Panc1 (cell line): ENCODE measurements around the gene SCN10A. TPM values are rescaled to one million over a fixed set of nuclear protein-coding genes. Genes with fewer than 3 reads are reported as not detected.

Experiments
- ATAC-seq: fragments of 200-7000 bp; cut with Tn5 transposase; 2 replicates; pipeline ENCODE4 v1.9.1; 2020; ENCODE audit warnings: mild to moderate bottlenecking, moderate library complexity
- BruUV-seq: library from RNA; stranded (reverse); fragments of 400-500 nt; replicated peaks from 2 replicates; lab custom pipeline; 2021; lab: Mats Ljungman, UMichigan
- CTCF ChIA-PET: fragments of 300-600 bp; sonication (Branson Sonifier 250); formaldehyde crosslinking; loops from one replicate; lab custom pipeline; 2022; ENCODE audit warnings: antibody characterized with exemption; lab: Charles Lee
- POLR2A ChIA-PET: fragments of 300-600 bp; sonication (Branson Sonifier 250); formaldehyde crosslinking; loops from one replicate; lab custom pipeline; 2022; ENCODE audit warnings: antibody characterized with exemption; lab: Charles Lee
- DNase-seq: peaks from one replicate; pipeline ENCODE4 v3.0.0-alpha.2; 2010; ENCODE audit warnings: low read depth, low spot score
- H3K27ac ChIP-seq: 2 replicates; pipeline ENCODE4 v1.5.1; 2011; ENCODE audit warnings: mild to moderate bottlenecking, low read length, inconsistent platforms
- H3K27me3 ChIP-seq: fragments of 200-500 bp; sonication (Bioruptor generic); 2 replicates; pipeline ENCODE4 v1.6.0; 2014; ENCODE audit warnings: low read length, inconsistent platforms; ENCODE audit not compliant: control insufficient read depth, insufficient read depth
- H3K36me3 ChIP-seq: fragments of 200-500 bp; sonication (Bioruptor generic); 2 replicates; pipeline ENCODE4 v1.5.1; 2014; ENCODE audit warnings: inconsistent platforms, mild to moderate bottlenecking, low read length, moderate library complexity; ENCODE audit not compliant: control insufficient read depth, insufficient read depth
- H3K4me1 ChIP-seq: 2 replicates; pipeline ENCODE4 v1.5.1; 2011; ENCODE audit warnings: inconsistent platforms, mild to moderate bottlenecking, low read length, moderate library complexity; ENCODE audit not compliant: control insufficient read depth, insufficient read depth
- H3K4me3 ChIP-seq, 2 experiments: 2 replicates each; pipeline ENCODE4 v1.5.1; 2011 to 2012; ENCODE audit warnings: low read depth in 2 of 2, low read length in 2 of 2, mild to moderate bottlenecking in 2 of 2, inconsistent platforms in 1 of 2, moderate library complexity in 1 of 2
- H3K9me3 ChIP-seq: fragments of 200-500 bp; sonication (Bioruptor generic); 2 replicates; pipeline ENCODE4 v1.5.1; 2014; ENCODE audit warnings: low read depth, mild to moderate bottlenecking, inconsistent platforms, low read length, moderate library complexity; ENCODE audit not compliant: control insufficient read depth, insufficient read depth
- CTCF ChIP-seq: fragments of 450-650 bp; IDR thresholded peaks from 2 replicates; pipeline ENCODE4 v1.5.1; 2017; ENCODE audit warnings: mild to moderate bottlenecking
- POLR2AphosphoS5 ChIP-seq: IDR thresholded peaks from 2 replicates; pipeline ENCODE4 v1.6.1; 2012; ENCODE audit warnings: mild to moderate bottlenecking, low read depth, low read length, moderate library complexity
- REST ChIP-seq, 2 experiments: IDR thresholded peaks; 2 replicates each; pipeline ENCODE4 v1.6.1; 2011 to 2012; ENCODE audit warnings: low read depth in 2 of 2, control low read depth in 1 of 2, low read length in 1 of 2, mild to moderate bottlenecking in 1 of 2, moderate library complexity in 1 of 2; ENCODE audit not compliant: insufficient read depth in 1 of 2
- SIN3A ChIP-seq: IDR thresholded peaks from 2 replicates; pipeline ENCODE4 v1.6.1; 2012; ENCODE audit warnings: low read depth, mild to moderate bottlenecking, low read length, moderate library complexity, borderline replicate concordance; ENCODE audit not compliant: insufficient read depth
- TCF7L2 ChIP-seq: IDR thresholded peaks from 2 replicates; pipeline ENCODE4 v1.6.1; 2011; ENCODE audit warnings: mild to moderate bottlenecking, low read depth, low read length, inconsistent platforms
- in situ Hi-C: cut with HindIII; loops from 2 replicates; pipeline ENCODE4 v1.10.0; 2016; ENCODE audit warnings: low sequenced_read_pairs, low pct_unique_long_range_greater_than_20kb
- intact Hi-C: fragments of 100-400 bp; cut with micrococcal nuclease; formaldehyde crosslinking; loops from one replicate; pipeline ENCODE4 v1.10.0; 2022; ENCODE audit not compliant: unreplicated experiment
- total RNA-seq: library from RNA; stranded (reverse); gene quantifications from one replicate; pipeline ENCODE4 v1.2.1, GENCODE V29; 2021; ENCODE audit not compliant: unreplicated experiment

Gene SCN10A
- total RNA-seq, 1 experiment from 2014 or later: not detected

- H3K36me3 ChIP-seq: no peaks in the 10 kb centered on the region
- no peak for TF ChIP-seq CTCF
- no peak for TF ChIP-seq TCF7L2
- TF ChIP-seq REST (IDR thresholded peaks at IDR 0.05; ENCODE audit: insufficient read depth in 1 of 2, low read depth in 2 of 2, low read length in 1 of 2): no peak
- no peak for TF ChIP-seq SIN3A
- no peak for TF ChIP-seq POLR2AphosphoS5
- H3K27ac ChIP-seq: no peak overlapping the region
- POLR2A ChIA-PET: no interaction called here
- intact Hi-C loops (no loop called here), in situ Hi-C loops (no loop called here)
- no peak for DNase-seq
- no peaks in the 10 kb centered on the region for H3K9me3 ChIP-seq
- no peak for ATAC-seq
- CTCF ChIA-PET: no interaction called here
- no TSS peak for BruUV-seq
- H3K27me3 ChIP-seq: 0 out of 2 replicates have a peak, but pooled peaks cover 2% of the 10 kb centered on the region
- no peak overlapping the region for H3K4me3 ChIP-seq
- H3K4me1 ChIP-seq: no peaks in the 10 kb centered on the region
Measured at GRCh38 chr3:38805004-38805403, 11.0 kb downstream of the SCN10A start.

GRCh38 chr3:38800511-38800910, 15.5 kb downstream of the SCN10A start:
- in situ Hi-C loops: no loop called here

More at GRCh38 chr3:38800511-38800910, 15.5 kb downstream of the SCN10A start:
- H3K9me3 ChIP-seq: no peaks in the 10 kb centered on the region
- H3K36me3 ChIP-seq: no peaks in the 10 kb centered on the region
- ChIA-PET CTCF (no interaction called here), POLR2A (no interaction called here)
- TF ChIP-seq POLR2AphosphoS5: no peak
- no peak for TF ChIP-seq SIN3A
- no peak for TF ChIP-seq REST (IDR thresholded peaks at IDR 0.05; ENCODE audit: insufficient read depth in 1 of 2, low read depth in 2 of 2, low read length in 1 of 2)
- no peak for TF ChIP-seq TCF7L2
- TF ChIP-seq CTCF: no peak
- intact Hi-C loops: no loop called here
- ATAC-seq (no peak), DNase-seq (no peak)
- no peak overlapping the region for H3K27ac ChIP-seq
- H3K4me3 ChIP-seq: no peak overlapping the region
- H3K4me1 ChIP-seq: no peaks in the 10 kb centered on the region
- H3K27me3 ChIP-seq: 0 out of 2 replicates have a peak, but pooled peaks cover 2% of the 10 kb centered on the region
- BruUV-seq: no TSS peak
